K562 (cell line): Measurements from ENCODE around the gene FTL. TPM values are rescaled to one million over a fixed set of nuclear protein-coding genes. Genes with fewer than 3 reads are reported as not detected.

Experiments used
- CBFA2T2 ChIP-seq: fragments of 450-650 bp; conservative IDR thresholded peaks from 2 replicates; pipeline ENCODE4 v1.6.1; 2017; ENCODE audit warnings: mild to moderate bottlenecking
- L3MBTL2 ChIP-seq: fragments of 450-650 bp; IDR thresholded peaks from 2 replicates; pipeline ENCODE4 v1.6.1; 2016; ENCODE audit warnings: mild to moderate bottlenecking, moderate library complexity
- NFIC ChIP-seq: fragments of 450-650 bp; IDR thresholded peaks from 2 replicates; pipeline ENCODE4 v1.6.1; 2017; ENCODE audit warnings: mild to moderate bottlenecking, inconsistent platforms
- PHTF2 ChIP-seq: fragments of 250-450 bp; sonication (Bioruptor Pico); IDR thresholded peaks from 2 replicates; pipeline ENCODE4 v1.5.0; 2021; ENCODE audit warnings: mild to moderate bottlenecking
- SETDB1 ChIP-seq: IDR thresholded peaks from one replicate; pipeline ENCODE4 v1.6.1; 2012; ENCODE audit warnings: low read length, control low read depth, inconsistent platforms
- TOE1 ChIP-seq, 2 experiments: fragments of 450-650 bp in 1 of 2; sonication (generic) in 1 of 2; formaldehyde crosslinking in 1 of 2; IDR thresholded peaks; 2 replicates each; pipeline versions ENCODE4 v1.7.1 to v1.8.0; 2016 to 2022; ENCODE audit warnings: borderline replicate concordance in 2 of 2, mild to moderate bottlenecking in 2 of 2, antibody characterized with exemption in 1 of 2, inconsistent platforms in 1 of 2, low read depth in 1 of 2, missing genetic modification reagents in 1 of 2, moderate library complexity in 1 of 2
- ZNF263 ChIP-seq: sonication (generic); formaldehyde crosslinking; IDR thresholded peaks from 2 replicates; pipeline ENCODE4 v1.8.0; 2022; ENCODE audit warnings: mild to moderate bottlenecking, missing genetic modification reagents, borderline replicate concordance
- ZSCAN32 ChIP-seq: fragments of 450-650 bp; formaldehyde crosslinking; IDR thresholded peaks from 2 replicates; pipeline ENCODE4 v1.4.0; 2020; ENCODE audit warnings: mild to moderate bottlenecking, moderate library complexity
- polyA plus RNA-seq, 8 experiments: library from polyadenylated mRNA; depleted of rRNA in 4 of 8; stranded (reverse) in 5 of 8; unstranded in 3 of 8; fragments of >200 nt; fragmentation: Nextera tagmentation in 2 of 8; fragmentation: Illumina TruSeq in 1 of 8; extraction: Ambion mirVana in 2 of 8; extraction: Trizol in 1 of 8; gene quantifications; 2 replicates each; pipeline versions ENCODE4 v1.2.1 to v1.2.3, GENCODE V29; 2011 to 2014; ENCODE audit warnings: inconsistent platforms in 1 of 8, missing spikeins in 1 of 8
- total RNA-seq, 7 experiments: library from RNA; depleted of rRNA in 6 of 7; stranded (reverse); fragments of >200 nt in 6 of 7; fragmentation: Illumina TruSeq in 2 of 7; extraction: Trizol in 2 of 7; gene quantifications; 2 replicates each; pipeline versions ENCODE4 v1.2.1 to v1.2.3, GENCODE V29; 2011 to 2021; ENCODE audit warnings: low replicate concordance in 1 of 7
- TF ChIP-seq, protein P1 (sequence below), 2 experiments: fragments of 450-650 bp; conservative IDR thresholded peaks; 2 replicates each; pipeline ENCODE4 v1.6.1; 2017; ENCODE audit warnings: mild to moderate bottlenecking in 2 of 2, moderate library complexity in 2 of 2
- TF ChIP-seq, protein P2 (sequence below), 2 experiments: fragments of 450-650 bp; IDR thresholded peaks; 2 replicates each; pipeline ENCODE4 v1.6.1; 2018; ENCODE audit warnings: mild to moderate bottlenecking in 2 of 2, low read depth in 1 of 2; ENCODE audit not compliant: partially characterized antibody in 2 of 2
- TF ChIP-seq, protein P3 (sequence below): fragments of 450-650 bp; IDR thresholded peaks from 2 replicates; pipeline ENCODE4 v1.6.1; 2016; ENCODE audit warnings: mild to moderate bottlenecking
- TF ChIP-seq, protein P4 (sequence below), 3 experiments: fragments of 200-800 bp in 1 of 3; fragments of 250-450 bp in 1 of 3; fragments of 450-650 bp in 1 of 3; sonication (Bioruptor Pico) in 1 of 3; sonication (Bioruptor generic) in 1 of 3; formaldehyde crosslinking in 1 of 3; IDR thresholded peaks; 2 replicates each; pipeline versions ENCODE4 v1.6.1 to v1.8.0; 2016 to 2022; ENCODE audit warnings: mild to moderate bottlenecking in 2 of 3, missing genetic modification characterization in 2 of 3, missing compliant biosample characterization in 1 of 3, moderate library complexity in 1 of 3
- TF ChIP-seq, protein P5 (sequence below): fragments of 450-650 bp; IDR thresholded peaks from 2 replicates; pipeline ENCODE4 v1.6.1; 2016

Gene FTL
- total and polyA plus RNA-seq, 9 of the 15 experiments (the other 6 are each of a cell fraction or from before 2014, with no cell fraction given), result 1,231 to 27,415 (median 3,965) TPM

DNA sequence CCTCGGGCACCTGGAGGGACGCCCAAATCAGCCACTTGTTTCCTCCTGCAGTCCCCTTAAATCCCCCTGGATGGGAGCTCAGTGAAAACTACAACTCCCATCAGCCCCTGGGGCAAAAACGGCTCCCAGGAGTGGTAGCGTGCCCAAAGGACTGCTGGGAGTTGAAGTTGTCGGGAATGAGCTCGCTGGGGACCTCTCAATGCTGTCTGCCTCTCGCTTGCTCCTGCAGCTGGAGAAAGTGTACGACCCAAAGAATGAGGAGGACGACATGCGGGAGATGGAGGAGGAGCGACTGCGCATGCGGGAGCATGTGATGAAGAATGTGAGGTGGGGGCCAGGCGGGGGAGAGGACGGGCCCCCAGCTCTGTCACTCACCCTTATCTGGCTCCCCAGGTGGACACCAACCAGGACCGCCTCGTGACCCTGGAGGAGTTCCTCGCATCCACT, 46.3 kb upstream of the FTL start (continued):
- TF ChIP-seq, protein P1, sequence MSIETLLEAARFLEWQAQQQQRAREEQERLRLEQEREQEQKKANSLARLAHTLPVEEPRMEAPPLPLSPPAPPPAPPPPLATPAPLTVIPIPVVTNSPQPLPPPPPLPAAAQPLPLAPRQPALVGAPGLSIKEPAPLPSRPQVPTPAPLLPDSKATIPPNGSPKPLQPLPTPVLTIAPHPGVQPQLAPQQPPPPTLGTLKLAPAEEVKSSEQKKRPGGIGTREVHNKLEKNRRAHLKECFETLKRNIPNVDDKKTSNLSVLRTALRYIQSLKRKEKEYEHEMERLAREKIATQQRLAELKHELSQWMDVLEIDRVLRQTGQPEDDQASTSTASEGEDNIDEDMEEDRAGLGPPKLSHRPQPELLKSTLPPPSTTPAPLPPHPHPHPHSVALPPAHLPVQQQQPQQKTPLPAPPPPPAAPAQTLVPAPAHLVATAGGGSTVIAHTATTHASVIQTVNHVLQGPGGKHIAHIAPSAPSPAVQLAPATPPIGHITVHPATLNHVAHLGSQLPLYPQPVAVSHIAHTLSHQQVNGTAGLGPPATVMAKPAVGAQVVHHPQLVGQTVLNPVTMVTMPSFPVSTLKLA (conservative IDR thresholded peaks at IDR 0.05), result peak in 1 of 2 experiments; percentile 46; a peak in 2 of 4 replicates
- TF ChIP-seq TOE1 (IDR thresholded peaks at IDR 0.05; ENCODE audit: borderline replicate concordance) (peak; percentile 41; the same call in 1 of the 2 replicates), TOE1 (CRISPR knock-in tag; IDR thresholded peaks at IDR 0.05; ENCODE audit: borderline replicate concordance, low read depth) (no peak), CBFA2T2 (peak; percentile 38), SETDB1 (no peak), ZNF263 (peak; percentile 57; the same call in 1 of the 2 replicates), L3MBTL2 (peak; percentile 56), PHTF2 (0 out of 2 replicates have a peak, but pooled peaks have one; percentile 4), NFIC (peak; percentile 22; the same call in 1 of the 2 replicates), ZSCAN32 (CRISPR knock-in tag) (no peak)
- TF ChIP-seq, protein P2, sequence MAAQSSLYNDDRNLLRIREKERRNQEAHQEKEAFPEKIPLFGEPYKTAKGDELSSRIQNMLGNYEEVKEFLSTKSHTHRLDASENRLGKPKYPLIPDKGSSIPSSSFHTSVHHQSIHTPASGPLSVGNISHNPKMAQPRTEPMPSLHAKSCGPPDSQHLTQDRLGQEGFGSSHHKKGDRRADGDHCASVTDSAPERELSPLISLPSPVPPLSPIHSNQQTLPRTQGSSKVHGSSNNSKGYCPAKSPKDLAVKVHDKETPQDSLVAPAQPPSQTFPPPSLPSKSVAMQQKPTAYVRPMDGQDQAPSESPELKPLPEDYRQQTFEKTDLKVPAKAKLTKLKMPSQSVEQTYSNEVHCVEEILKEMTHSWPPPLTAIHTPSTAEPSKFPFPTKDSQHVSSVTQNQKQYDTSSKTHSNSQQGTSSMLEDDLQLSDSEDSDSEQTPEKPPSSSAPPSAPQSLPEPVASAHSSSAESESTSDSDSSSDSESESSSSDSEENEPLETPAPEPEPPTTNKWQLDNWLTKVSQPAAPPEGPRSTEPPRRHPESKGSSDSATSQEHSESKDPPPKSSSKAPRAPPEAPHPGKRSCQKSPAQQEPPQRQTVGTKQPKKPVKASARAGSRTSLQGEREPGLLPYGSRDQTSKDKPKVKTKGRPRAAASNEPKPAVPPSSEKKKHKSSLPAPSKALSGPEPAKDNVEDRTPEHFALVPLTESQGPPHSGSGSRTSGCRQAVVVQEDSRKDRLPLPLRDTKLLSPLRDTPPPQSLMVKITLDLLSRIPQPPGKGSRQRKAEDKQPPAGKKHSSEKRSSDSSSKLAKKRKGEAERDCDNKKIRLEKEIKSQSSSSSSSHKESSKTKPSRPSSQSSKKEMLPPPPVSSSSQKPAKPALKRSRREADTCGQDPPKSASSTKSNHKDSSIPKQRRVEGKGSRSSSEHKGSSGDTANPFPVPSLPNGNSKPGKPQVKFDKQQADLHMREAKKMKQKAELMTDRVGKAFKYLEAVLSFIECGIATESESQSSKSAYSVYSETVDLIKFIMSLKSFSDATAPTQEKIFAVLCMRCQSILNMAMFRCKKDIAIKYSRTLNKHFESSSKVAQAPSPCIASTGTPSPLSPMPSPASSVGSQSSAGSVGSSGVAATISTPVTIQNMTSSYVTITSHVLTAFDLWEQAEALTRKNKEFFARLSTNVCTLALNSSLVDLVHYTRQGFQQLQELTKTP (IDR thresholded peaks at IDR 0.05; ENCODE audit: low read depth in 1 of 2, partially characterized antibody in 2 of 2), result peak; percentile 71 to 98
- TF ChIP-seq, protein P3, sequence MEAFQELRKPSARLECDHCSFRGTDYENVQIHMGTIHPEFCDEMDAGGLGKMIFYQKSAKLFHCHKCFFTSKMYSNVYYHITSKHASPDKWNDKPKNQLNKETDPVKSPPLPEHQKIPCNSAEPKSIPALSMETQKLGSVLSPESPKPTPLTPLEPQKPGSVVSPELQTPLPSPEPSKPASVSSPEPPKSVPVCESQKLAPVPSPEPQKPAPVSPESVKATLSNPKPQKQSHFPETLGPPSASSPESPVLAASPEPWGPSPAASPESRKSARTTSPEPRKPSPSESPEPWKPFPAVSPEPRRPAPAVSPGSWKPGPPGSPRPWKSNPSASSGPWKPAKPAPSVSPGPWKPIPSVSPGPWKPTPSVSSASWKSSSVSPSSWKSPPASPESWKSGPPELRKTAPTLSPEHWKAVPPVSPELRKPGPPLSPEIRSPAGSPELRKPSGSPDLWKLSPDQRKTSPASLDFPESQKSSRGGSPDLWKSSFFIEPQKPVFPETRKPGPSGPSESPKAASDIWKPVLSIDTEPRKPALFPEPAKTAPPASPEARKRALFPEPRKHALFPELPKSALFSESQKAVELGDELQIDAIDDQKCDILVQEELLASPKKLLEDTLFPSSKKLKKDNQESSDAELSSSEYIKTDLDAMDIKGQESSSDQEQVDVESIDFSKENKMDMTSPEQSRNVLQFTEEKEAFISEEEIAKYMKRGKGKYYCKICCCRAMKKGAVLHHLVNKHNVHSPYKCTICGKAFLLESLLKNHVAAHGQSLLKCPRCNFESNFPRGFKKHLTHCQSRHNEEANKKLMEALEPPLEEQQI, result no peak
- TF ChIP-seq, protein P4, sequence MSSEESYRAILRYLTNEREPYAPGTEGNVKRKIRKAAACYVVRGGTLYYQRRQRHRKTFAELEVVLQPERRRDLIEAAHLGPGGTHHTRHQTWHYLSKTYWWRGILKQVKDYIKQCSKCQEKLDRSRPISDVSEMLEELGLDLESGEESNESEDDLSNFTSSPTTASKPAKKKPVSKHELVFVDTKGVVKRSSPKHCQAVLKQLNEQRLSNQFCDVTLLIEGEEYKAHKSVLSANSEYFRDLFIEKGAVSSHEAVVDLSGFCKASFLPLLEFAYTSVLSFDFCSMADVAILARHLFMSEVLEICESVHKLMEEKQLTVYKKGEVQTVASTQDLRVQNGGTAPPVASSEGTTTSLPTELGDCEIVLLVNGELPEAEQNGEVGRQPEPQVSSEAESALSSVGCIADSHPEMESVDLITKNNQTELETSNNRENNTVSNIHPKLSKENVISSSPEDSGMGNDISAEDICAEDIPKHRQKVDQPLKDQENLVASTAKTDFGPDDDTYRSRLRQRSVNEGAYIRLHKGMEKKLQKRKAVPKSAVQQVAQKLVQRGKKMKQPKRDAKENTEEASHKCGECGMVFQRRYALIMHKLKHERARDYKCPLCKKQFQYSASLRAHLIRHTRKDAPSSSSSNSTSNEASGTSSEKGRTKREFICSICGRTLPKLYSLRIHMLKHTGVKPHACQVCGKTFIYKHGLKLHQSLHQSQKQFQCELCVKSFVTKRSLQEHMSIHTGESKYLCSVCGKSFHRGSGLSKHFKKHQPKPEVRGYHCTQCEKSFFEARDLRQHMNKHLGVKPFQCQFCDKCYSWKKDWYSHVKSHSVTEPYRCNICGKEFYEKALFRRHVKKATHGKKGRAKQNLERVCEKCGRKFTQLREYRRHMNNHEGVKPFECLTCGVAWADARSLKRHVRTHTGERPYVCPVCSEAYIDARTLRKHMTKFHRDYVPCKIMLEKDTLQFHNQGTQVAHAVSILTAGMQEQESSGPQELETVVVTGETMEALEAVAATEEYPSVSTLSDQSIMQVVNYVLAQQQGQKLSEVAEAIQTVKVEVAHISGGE (CRISPR knock-in tag; IDR thresholded peaks at IDR 0.05), result peak in 1 of 3 experiments; percentile 55; a peak in 2 of 6 replicates
- TF ChIP-seq, protein P5, sequence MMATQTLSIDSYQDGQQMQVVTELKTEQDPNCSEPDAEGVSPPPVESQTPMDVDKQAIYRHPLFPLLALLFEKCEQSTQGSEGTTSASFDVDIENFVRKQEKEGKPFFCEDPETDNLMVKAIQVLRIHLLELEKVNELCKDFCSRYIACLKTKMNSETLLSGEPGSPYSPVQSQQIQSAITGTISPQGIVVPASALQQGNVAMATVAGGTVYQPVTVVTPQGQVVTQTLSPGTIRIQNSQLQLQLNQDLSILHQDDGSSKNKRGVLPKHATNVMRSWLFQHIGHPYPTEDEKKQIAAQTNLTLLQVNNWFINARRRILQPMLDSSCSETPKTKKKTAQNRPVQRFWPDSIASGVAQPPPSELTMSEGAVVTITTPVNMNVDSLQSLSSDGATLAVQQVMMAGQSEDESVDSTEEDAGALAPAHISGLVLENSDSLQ, result peak; percentile 97
